Measurements from ENCODE around the gene GCGR.
"Not testable (repeated sequence)": the region's sequence is repeated elsewhere in the genome, so short reads cannot be mapped to it uniquely, and the experiment has no call there.

Gene GCGR

DNA sequence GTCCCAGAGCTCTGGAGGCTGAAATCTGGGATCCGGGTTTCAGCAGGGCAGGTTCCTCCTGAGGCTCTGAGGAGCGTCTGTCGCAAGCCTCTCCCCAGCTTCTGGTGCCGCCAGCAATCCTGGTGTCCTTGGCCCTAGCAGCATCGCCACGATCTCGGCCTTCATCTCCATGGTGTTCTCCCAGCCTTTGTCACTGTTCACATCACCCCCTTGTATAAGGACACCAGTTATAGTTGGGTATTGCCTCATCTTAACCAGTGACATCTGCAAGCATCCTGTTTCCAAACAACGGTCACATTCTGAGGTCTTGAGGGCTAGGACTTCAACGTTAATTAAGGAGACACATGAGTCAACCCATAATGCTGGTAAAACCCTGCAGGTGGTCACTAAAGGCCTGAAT is 33.7 kb downstream of the GCGR start:
- Histone ChIP-seq H3K9ac (ENCODE audit: low read depth, low read length) (no peak overlapping the region), H3K27me3 (ENCODE audit: control insufficient read depth, insufficient read depth, low read length) (no peaks in the 10 kb centered on the region), H3K4me1 (ENCODE audit: control insufficient read depth, insufficient read depth, low read length) (peaks cover 16% of the 10 kb centered on the region), H3K9me3 (replicated peaks; ENCODE audit: low read length) (no peaks in the 10 kb centered on the region), H3K4me3 (ENCODE audit: low read length) (no peak overlapping the region), H3K36me3 (ENCODE audit: insufficient read depth, low read length) (peaks cover 8% of the 10 kb centered on the region), H3K4me2 (ENCODE audit: low read length) (no peak overlapping the region)

- Histone ChIP-seq H3K4me1 (ENCODE audit: control insufficient read depth, insufficient read depth, low read length) (peaks cover 19% of the 10 kb centered on the region), H3K9me3 (replicated peaks; ENCODE audit: low read length) (no peaks in the 10 kb centered on the region), H3K36me3 (ENCODE audit: insufficient read depth, low read length) (peaks cover 19% of the 10 kb centered on the region), H3K4me3 (ENCODE audit: low read length) (no peak overlapping the region), H3K27me3 (ENCODE audit: control insufficient read depth, insufficient read depth, low read length) (no peaks in the 10 kb centered on the region), H3K9ac (ENCODE audit: low read depth, low read length) (no peak overlapping the region), H3K4me2 (ENCODE audit: low read length) (no peak overlapping the region)
Measured at GRCh38 chr17:81838753-81839255, 34.9 kb downstream of the GCGR start.

GRCh38 chr17:81839301-81839700 is 35.4 kb downstream of the GCGR start:
- Histone ChIP-seq H3K4me2 (ENCODE audit: low read length) (no peak overlapping the region), H3K36me3 (ENCODE audit: insufficient read depth, low read length) (peaks cover 24% of the 10 kb centered on the region), H3K4me3 (ENCODE audit: low read length) (no peak overlapping the region), H3K27me3 (ENCODE audit: control insufficient read depth, insufficient read depth, low read length) (no peaks in the 10 kb centered on the region), H3K4me1 (ENCODE audit: control insufficient read depth, insufficient read depth, low read length) (peaks cover 15% of the 10 kb centered on the region), H3K9ac (ENCODE audit: low read depth, low read length) (no peak overlapping the region), H3K9me3 (replicated peaks; ENCODE audit: low read length) (no peaks in the 10 kb centered on the region)

DNA sequence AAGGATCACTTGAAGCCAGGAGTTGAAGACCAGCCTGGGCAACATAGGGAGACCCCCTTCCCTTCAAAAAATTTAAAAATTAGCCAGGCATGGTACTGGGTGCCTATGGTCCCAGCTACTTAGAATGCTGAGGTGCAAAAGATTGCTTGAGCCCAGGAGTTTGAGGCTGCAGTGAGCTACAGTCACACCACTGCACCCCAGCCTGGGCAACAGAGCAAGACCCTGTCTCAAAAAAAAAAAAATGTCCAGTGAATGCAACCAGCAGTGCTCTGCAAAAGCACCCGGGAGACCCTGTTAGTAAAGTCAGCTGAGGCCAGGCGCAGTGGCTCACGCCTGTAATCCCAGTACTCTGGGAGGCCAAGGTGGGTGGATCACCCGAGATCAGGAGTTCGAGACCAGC is 36.1 kb downstream of the GCGR start:
- not testable (repeated sequence) for H3K9me3 ChIP-seq (replicated peaks; ENCODE audit: low read length); H3K4me3 ChIP-seq (ENCODE audit: low read length); H3K9ac ChIP-seq (ENCODE audit: low read depth, low read length); H3K27me3 ChIP-seq (ENCODE audit: control insufficient read depth, insufficient read depth, low read length); H3K4me2 ChIP-seq (ENCODE audit: low read length)
- peaks cover 15% of the 10 kb centered on the region for H3K4me1 ChIP-seq (ENCODE audit: control insufficient read depth, insufficient read depth, low read length)
- peaks cover 31% of the 10 kb centered on the region for H3K36me3 ChIP-seq (ENCODE audit: insufficient read depth, low read length)

DNA sequence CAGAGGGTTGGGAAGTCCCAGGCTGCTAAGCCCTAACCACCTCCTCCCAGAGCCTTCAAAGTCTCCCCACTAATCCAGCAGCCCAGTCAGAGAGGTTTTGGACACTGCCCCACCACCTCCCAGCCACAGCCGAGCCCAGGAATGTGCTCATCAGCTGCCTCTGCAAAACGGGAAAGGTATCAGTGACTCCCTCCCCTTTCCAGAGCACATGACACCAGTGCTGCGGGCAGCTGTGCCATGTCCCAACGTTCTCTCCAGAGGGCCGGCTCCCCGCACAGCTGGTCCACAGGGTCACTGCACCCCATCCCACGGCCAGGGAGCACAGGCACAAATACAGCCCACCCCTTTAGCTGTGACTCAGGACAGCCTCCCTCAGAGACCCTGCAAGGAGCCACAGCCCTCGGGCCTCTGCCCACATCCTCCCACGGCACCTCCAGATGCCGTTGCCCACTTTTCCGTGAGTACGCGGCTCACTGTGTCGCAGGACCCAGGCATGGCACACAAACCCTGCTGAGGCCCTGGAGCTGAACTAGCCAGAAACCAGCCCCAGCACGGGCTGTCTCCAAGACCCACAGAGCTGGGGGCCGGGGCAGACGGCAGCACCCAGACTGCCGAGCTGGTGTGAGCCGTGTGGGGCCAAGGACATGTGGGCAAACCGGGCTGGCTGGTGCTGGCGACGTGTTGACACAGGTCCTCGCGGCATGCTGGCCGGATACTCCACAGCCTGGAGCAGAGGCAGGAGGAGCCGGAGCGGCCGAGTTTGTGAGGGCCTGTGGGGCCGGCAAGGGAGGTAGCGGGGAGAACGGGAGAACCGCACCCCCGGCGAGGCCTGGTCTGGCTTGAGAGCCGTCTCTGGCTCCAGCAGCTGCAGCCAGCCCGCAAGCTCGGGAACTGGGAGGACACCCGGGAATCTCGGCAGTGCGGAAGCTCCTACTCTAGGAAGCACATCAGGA is 37.2 kb downstream of the GCGR start:
- peaks cover 42% of the 10 kb centered on the region for H3K36me3 ChIP-seq (ENCODE audit: insufficient read depth, low read length)
- H3K4me2 ChIP-seq (ENCODE audit: low read length), result no peak overlapping the region
- H3K9ac ChIP-seq (ENCODE audit: low read depth, low read length), result no peak overlapping the region
- H3K4me1 ChIP-seq (ENCODE audit: control insufficient read depth, insufficient read depth, low read length), result peaks cover 15% of the 10 kb centered on the region
- H3K27me3 ChIP-seq (ENCODE audit: control insufficient read depth, insufficient read depth, low read length), result no peaks in the 10 kb centered on the region
- no peak overlapping the region for H3K4me3 ChIP-seq (ENCODE audit: low read length)
- no peaks in the 10 kb centered on the region for H3K9me3 ChIP-seq (replicated peaks; ENCODE audit: low read length)

DNA sequence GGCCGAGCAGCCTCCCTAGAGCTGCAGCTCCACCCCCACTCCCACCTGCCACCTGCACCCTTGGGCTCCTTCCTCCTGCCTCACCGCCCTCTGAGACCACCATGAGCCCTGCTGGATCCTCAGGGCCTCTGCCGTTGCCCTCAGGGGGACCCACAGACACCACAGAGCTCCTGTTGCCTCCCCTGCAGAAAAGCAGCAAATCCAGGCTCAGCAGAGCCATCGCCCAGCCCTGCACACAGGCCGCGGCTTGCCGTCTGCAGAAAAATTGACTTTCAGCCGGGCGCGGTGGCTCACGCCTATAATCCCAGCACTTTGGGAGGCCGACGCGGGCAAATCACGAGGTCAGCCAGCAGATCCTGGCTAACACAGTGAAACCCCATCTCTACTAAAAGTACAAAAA is 37.9 kb downstream of the GCGR start:
- Histone ChIP-seq H3K9me3 (replicated peaks; ENCODE audit: low read length) (no peaks in the 10 kb centered on the region), H3K4me3 (ENCODE audit: low read length) (no peak overlapping the region), H3K9ac (ENCODE audit: low read depth, low read length) (no peak overlapping the region), H3K4me1 (ENCODE audit: control insufficient read depth, insufficient read depth, low read length) (peaks cover 15% of the 10 kb centered on the region), H3K36me3 (ENCODE audit: insufficient read depth, low read length) (peaks cover 49% of the 10 kb centered on the region), H3K4me2 (ENCODE audit: low read length) (no peak overlapping the region), H3K27me3 (ENCODE audit: control insufficient read depth, insufficient read depth, low read length) (no peaks in the 10 kb centered on the region)

DNA sequence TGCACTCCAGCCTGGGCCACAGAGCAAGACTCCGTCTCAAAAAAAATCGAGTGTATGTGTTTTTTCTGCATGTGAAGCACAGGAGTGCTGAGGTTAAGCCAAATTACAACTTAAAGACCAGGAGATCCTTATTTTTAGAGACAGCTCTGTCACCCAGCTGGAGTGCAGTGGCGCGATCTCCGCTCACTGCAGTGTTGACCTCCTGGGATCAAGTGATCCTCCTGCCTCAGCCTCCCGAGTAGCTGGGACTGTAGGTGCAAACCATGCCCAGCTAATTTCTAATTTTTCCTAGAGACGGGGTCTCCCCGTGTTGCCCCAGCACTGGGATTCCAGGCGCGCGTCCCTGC is 38.4 kb downstream of the GCGR start:
- Histone ChIP-seq H3K36me3 (ENCODE audit: insufficient read depth, low read length) (peaks cover 54% of the 10 kb centered on the region), H3K4me3 (ENCODE audit: low read length) (no peak overlapping the region), H3K9me3 (replicated peaks; ENCODE audit: low read length) (no peaks in the 10 kb centered on the region), H3K9ac (ENCODE audit: low read depth, low read length) (no peak overlapping the region), H3K4me1 (ENCODE audit: control insufficient read depth, insufficient read depth, low read length) (peaks cover 15% of the 10 kb centered on the region), H3K4me2 (ENCODE audit: low read length) (no peak overlapping the region), H3K27me3 (ENCODE audit: control insufficient read depth, insufficient read depth, low read length) (no peaks in the 10 kb centered on the region)

GRCh38 chr17:81842725-81843504 is 39.0 kb downstream of the GCGR start:
- no peaks in the 10 kb centered on the region for H3K9me3 ChIP-seq (replicated peaks; ENCODE audit: low read length)
- no peak overlapping the region for H3K9ac ChIP-seq (ENCODE audit: low read depth, low read length)
- no peaks in the 10 kb centered on the region for H3K27me3 ChIP-seq (ENCODE audit: control insufficient read depth, insufficient read depth, low read length)
- H3K4me3 ChIP-seq (ENCODE audit: low read length), result no peak overlapping the region
- H3K4me1 ChIP-seq (ENCODE audit: control insufficient read depth, insufficient read depth, low read length), result peaks cover 15% of the 10 kb centered on the region
- peaks cover 57% of the 10 kb centered on the region for H3K36me3 ChIP-seq (ENCODE audit: insufficient read depth, low read length)
- no peak overlapping the region for H3K4me2 ChIP-seq (ENCODE audit: low read length)

DNA sequence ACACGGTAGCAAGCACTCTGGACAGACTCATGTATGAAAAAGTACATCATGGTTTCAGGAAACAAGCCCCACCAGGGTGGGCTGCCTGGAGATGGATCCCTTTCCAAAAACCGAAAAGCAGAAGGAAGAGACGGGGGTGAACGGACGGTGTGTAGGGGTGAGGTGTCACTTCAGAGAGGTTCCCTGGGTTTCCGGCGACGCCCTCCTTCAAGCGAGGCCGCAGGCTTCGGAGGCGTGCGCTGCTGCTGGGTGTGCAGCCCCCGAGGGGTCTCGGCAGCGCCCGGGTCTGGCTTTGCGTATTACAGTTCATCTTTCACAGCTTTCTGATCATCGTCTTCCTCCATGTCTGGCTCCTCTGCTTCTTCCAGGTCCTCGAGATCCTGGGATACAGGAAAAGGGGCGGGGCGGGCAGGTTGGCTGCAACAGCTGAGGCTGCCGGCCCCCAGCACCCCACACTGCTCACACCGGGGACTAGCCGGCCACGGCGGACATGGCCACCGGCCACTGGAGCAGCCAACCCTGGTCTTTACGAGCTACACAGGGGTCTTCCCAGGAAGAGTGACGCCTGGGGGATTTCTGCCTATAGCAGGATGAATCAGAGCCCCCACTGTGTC is 39.9 kb downstream of the GCGR start:
- H3K27me3 ChIP-seq (ENCODE audit: control insufficient read depth, insufficient read depth, low read length), result no peaks in the 10 kb centered on the region
- H3K36me3 ChIP-seq (ENCODE audit: insufficient read depth, low read length), result peaks cover 61% of the 10 kb centered on the region
- H3K4me1 ChIP-seq (ENCODE audit: control insufficient read depth, insufficient read depth, low read length), result peaks cover 15% of the 10 kb centered on the region
- H3K9me3 ChIP-seq (replicated peaks; ENCODE audit: low read length), result no peaks in the 10 kb centered on the region
- H3K4me2 ChIP-seq (ENCODE audit: low read length), result no peak overlapping the region
- no peak overlapping the region for H3K9ac ChIP-seq (ENCODE audit: low read depth, low read length)
- no peak overlapping the region for H3K4me3 ChIP-seq (ENCODE audit: low read length)

GRCh38 chr17:81844327-81844851 is 40.4 kb downstream of the GCGR start:
- Histone ChIP-seq H3K9me3 (replicated peaks; ENCODE audit: low read length) (no peaks in the 10 kb centered on the region), H3K4me1 (ENCODE audit: control insufficient read depth, insufficient read depth, low read length) (peaks cover 15% of the 10 kb centered on the region), H3K27me3 (ENCODE audit: control insufficient read depth, insufficient read depth, low read length) (no peaks in the 10 kb centered on the region), H3K9ac (ENCODE audit: low read depth, low read length) (no peak overlapping the region), H3K4me2 (ENCODE audit: low read length) (no peak overlapping the region), H3K4me3 (ENCODE audit: low read length) (no peak overlapping the region), H3K36me3 (ENCODE audit: insufficient read depth, low read length) (peaks cover 61% of the 10 kb centered on the region)

GRCh38 chr17:81844887-81845286 is 40.9 kb downstream of the GCGR start:
- Histone ChIP-seq H3K9ac (ENCODE audit: low read depth, low read length) (no peak overlapping the region), H3K36me3 (ENCODE audit: insufficient read depth, low read length) (peaks cover 61% of the 10 kb centered on the region), H3K4me1 (ENCODE audit: control insufficient read depth, insufficient read depth, low read length) (peaks cover 15% of the 10 kb centered on the region), H3K9me3 (replicated peaks; ENCODE audit: low read length) (no peaks in the 10 kb centered on the region), H3K4me3 (ENCODE audit: low read length) (no peak overlapping the region), H3K4me2 (ENCODE audit: low read length) (no peak overlapping the region), H3K27me3 (ENCODE audit: control insufficient read depth, insufficient read depth, low read length) (no peaks in the 10 kb centered on the region)

All from skeletal muscle satellite cell (primary cell).